Measurements from ENCODE around the gene SEMA3A.

SEMA3A gene

DNA sequence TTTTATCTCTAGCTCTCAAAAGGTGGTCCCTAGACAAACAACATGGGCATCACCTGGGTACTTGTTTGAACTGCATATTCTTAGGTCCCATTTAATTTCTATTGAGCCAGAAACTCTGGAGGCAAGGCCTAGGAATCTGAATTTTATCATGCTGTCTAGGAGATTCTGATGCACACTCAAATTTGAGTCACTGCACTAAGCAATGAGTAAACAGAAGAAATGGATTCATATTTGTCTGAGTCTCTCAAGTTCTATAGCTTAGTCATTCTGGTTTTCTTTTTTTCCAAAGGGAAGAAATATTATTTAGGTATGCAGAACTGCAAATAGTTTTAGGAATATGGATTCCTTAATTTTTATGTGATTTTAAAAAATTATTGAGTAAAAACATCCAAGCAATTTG lies 185.5 kb downstream of the SEMA3A start:
- no peak for DNase-seq (ENCODE audit: low read depth)

DNA sequence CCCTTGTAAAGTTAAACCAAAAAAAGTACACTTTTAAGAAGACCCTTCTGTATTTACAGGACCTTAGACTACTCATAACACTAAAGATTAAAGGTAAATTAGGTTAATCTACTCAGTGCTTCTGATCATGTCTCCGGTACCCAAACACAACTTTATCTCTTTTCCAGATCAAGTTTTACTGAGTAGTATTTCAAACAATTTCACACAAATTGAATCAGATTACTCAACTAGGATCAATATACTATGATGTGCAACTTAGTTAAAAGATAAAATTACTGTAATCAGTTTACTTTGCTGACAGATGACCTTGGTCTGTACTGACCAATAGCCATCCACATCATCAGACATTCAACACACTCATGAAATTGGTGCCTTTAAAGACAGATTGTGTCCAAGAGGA lies 191.4 kb downstream of the SEMA3A start:
- no peak for DNase-seq (ENCODE audit: low read depth)

- DNase-seq (ENCODE audit: low read depth): no peak
Measured at GRCh38 chr7:84002348-84002747, 192.2 kb downstream of the SEMA3A start.

DNA sequence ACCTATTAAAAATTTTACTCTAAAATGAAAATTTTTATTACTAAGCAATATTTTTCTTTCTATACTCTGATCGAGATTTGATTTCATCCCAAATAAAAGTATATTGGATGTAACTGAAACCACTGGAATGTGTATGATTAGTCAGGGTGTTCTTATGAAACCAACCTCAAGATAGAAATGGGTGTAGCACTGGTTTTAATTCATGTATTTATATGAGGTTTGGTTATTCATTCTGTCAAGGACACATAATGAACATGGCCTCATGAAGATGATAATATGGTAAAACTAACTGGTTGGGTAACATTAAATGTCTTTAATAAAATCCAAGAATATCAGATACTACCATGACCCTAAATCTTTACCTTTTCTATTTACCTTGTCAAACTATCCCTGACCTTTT lies 197.7 kb downstream of the SEMA3A start:
- DNase-seq (ENCODE audit: low read depth): no peak

DNA sequence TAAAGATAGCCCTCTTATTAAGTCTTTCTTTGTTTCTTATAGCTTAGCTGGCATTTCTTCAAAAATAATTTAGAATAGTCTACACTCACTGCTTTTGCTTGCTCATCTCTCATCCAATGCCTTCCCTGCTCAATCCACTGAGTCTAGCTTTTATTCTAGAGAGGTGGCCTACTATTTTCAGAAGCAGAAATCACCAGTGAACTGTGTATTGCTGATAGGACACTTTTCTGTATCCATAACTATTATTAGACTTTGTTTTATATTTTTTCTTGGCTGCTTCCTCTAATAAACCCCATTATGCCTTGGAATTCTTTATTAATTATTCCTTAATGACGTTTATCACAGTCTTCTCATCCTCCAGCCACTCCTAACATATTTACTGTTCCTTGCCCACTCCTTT lies 206.8 kb downstream of the SEMA3A start:
- no peak for DNase-seq (ENCODE audit: low read depth)

GRCh38 chr7:83985821-83986220 lies 208.8 kb downstream of the SEMA3A start:
- no peak for DNase-seq (ENCODE audit: low read depth)

DNA sequence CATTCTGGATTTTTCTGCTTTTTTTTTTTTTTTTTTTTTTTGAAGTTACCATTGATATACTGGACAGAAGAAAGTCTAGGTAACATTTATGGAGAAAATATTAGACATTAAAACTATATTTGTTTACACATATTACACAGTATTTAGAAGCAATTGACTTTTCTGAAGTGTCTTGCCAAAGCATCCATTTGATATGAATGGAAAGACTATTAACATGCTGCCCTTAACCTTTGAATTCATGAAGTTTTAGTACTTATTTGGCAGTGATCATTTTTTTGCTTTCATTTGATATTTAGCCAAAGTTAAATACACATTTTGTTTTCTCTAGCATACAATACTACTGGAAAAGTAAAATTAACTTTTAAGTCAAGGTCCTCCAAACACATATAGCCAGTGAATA lies 210.0 kb downstream of the SEMA3A start:
- no peak for DNase-seq (ENCODE audit: low read depth)

- DNase-seq (ENCODE audit: low read depth): no peak
Measured at GRCh38 chr7:83984076-83984475, 210.5 kb downstream of the SEMA3A start.

GRCh38 chr7:83983606-83984005 lies 211.0 kb downstream of the SEMA3A start:
- DNase-seq (ENCODE audit: low read depth): no peak

DNA sequence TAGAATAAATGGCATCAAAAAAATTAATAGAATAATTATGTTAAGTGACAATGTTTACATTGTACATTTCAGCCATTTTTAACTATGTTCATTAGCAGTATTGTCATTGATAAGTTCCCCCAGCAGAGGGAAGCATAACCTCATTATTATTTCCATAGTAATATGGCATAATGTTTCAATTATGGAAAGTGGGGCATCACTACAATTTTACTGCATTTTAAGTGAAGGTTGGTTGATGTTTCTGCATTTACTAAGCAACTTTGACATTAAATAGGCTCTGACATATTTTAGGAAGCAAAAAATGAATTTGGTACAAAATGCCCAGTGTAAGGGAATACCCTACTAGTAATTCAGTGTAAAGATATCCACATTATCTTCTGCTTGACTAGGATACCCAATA lies 218.3 kb downstream of the SEMA3A start:
- peak; percentile 14 for DNase-seq (ENCODE audit: low read depth)

GRCh38 chr7:83970081-83970480 lies 224.5 kb downstream of the SEMA3A start:
- no peak for DNase-seq (ENCODE audit: low read depth)

DNA sequence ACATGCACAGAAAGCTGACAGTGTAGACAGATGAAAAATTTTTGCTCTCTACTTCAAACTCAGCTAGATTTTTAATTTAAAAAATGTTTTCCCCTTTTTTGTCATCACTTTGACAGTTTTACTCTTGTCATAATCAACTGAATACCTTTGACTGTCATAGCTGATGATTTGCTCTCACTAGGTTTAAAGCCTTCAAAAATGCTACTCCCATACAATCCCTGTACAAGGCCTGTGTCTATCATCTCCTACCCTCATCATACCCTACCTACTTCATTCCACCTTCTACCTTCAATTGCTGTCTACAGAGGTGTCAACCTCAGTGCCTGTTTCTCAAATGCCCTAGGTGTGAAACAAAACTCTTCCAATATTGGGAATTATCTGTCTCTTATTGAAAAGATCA lies 230.3 kb downstream of the SEMA3A start:
- DNase-seq (ENCODE audit: low read depth): no peak

GRCh38 chr7:83957333-83957732 lies 237.3 kb downstream of the SEMA3A start:
- DNase-seq (ENCODE audit: low read depth): no peak

- no peak for DNase-seq (ENCODE audit: low read depth)
Measured at GRCh38 chr7:83956104-83956503, 238.5 kb downstream of the SEMA3A start.

DNA sequence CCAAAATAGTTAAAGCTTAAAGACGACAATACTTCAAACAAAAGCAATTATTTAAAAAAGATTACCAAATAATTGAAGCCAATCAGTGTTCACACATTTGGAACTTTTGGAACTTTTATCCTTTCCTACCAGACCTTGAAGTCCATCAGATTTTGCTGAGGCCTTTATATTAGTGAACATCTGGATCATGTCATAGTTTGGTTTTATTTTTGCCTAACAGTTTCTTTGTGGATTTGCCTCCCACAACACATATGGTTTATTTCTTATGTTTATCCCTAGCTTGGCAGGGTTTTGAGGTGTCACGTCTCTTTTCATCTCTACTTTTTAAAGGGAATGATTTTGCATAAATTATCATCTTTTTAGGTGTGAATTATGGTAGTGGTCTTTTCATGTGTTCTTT lies 242.4 kb downstream of the SEMA3A start:
- no peak for DNase-seq (ENCODE audit: low read depth)

DNA sequence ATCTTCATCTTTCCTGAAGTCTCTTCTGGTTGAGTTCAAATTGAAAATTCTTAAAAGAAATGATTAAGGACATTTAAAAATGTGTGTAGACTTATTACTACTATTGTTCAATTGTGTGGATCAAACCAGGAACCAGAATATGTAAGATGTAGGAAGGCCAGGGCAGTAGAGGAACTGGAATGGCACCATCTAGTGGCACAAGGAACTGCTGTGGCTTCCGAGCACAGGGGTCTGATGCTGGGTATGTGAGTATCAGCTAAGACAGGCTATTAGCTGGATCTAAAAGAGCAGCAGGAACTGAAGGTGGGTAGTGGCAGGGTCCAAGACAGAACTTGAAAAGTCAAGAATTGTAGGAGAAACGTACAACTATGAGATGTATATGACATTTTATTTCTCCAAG lies 247.3 kb downstream of the SEMA3A start:
- no peak for DNase-seq (ENCODE audit: low read depth)

GRCh38 chr7:83946801-83947200 lies 247.8 kb downstream of the SEMA3A start:
- no peak for DNase-seq (ENCODE audit: low read depth)

DNA sequence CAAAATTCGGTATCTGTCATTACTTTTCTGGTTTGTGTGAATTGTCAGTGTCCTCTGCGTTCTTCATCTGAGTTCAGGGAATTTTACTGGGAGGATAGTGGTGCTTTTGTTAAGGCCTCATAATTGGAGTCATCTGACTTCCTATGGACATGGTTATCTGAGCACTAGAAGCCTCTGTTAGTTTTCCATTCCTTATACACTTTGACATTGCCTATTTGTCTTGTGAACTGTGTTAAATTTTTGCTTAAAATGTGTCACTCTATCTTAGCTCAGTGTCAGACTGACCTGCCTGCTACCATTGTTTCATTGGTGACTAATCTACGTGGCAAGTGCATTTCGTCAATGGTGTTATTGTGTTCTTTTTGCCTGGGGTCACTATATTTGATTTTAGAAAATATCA lies 253.3 kb downstream of the SEMA3A start:
- no peak for DNase-seq (ENCODE audit: low read depth)

DNA sequence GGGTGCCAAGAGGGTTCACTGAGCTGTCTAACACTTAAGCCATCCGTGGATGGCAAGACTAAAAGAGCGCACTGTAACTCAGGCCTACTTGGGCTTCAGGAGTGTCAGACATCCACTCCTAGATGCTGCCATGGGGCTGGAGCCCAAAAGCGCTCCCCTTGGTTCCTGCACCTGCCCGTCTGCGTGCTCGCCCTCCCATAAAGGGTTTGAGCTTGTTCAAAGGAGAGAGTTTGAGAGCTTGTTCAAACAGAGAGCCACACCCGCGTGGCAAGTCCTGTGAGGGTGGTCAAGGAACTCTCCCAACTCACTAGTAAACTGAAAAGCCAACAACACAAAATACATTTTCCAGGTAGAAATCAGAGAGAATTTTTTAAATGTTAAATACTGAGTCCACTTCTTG lies 256.7 kb downstream of the SEMA3A start:
- DNase-seq (ENCODE audit: low read depth): no peak

GRCh38 chr7:83936056-83936708 lies 258.4 kb downstream of the SEMA3A start:
- no peak for DNase-seq (ENCODE audit: low read depth)

DNA sequence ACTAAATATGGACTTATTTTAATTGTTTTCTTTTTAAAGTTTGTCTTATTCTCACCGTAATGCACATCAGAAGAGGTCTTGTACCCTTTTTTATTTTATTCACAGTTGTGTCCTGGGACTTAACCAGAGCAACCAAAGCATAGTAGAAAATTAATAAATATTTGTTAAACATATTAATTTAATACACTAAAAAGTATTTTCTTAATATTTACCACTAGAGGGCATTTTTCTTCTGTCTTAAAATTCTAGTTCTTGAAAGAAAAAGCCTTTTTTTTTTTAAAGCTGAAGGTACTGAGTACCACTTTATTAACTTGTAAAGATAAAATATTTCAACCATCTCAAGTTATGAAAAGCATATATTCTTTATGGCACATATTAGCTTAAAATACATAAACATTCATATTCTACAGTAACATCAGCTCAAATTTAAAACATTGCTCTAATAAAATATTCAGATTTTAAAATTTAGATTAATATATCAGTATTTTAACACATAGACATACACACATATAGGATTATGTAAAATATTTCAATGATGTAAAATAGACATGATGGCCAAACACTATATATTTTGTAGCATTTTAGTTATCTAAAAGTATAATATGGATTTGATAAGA lies 260.4 kb downstream of the SEMA3A start:
- no peak for DNase-seq (ENCODE audit: low read depth)

- no peak for DNase-seq (ENCODE audit: low read depth)
Measured at GRCh38 chr7:83931968-83932367, 262.6 kb downstream of the SEMA3A start.

GRCh38 chr7:83930262-83930661 lies 264.3 kb downstream of the SEMA3A start:
- DNase-seq (ENCODE audit: low read depth): no peak

GRCh38 chr7:83925860-83926259 lies 268.7 kb downstream of the SEMA3A start:
- DNase-seq (ENCODE audit: low read depth): no peak
